ENCODE measurements around the gene ZNF669.
A peak's percentile ranks its signal among the peaks of the same experiment; 100 is the strongest.
"Not testable (repeated sequence)": the region's sequence is repeated elsewhere in the genome, so short reads cannot be mapped to it uniquely, and the experiment has no call there.

The ZNF669 gene

DNA sequence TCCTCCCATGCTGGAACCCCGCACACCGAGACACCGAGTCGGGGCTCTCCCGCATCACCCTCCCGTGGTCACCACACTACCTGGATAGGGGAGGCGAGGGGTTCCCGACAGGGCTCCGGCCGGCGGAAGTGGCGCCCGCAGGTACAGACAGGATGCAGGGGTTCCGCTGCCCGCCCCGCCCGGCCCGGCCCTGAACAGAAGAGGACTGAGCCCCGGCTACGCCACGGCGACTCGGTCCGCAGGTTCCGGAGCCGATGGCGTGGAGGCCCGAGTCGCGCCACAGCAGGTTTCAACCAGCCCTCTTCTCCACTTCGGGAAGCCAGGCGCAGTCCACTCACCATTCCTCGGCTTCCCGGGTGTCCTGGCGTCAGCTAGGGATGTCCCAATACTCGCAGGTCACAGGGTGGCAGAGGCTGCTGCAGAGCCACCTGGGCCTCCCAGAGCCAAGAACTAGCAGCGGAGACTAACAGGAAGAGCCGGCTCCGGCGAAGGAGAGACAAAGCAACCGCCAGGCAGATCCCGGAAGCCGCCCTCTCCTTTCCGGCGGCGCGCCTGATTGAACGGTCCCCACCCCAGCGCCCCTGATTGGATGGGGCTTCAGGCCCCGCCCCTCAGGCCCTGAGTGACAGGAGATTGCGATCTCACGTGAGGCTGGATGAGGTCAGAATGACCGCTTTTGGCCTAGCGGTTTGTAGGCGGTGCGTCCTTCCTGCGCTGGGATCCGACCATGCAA is at the start of gene ZNF669:
ZNF669 (minus strand) TSS at position 498 of the 733 bp plus-strand sequence; CDS start at position 341, 157 bp downstream.
- peak; percentile 92 for DNase-seq

DNA sequence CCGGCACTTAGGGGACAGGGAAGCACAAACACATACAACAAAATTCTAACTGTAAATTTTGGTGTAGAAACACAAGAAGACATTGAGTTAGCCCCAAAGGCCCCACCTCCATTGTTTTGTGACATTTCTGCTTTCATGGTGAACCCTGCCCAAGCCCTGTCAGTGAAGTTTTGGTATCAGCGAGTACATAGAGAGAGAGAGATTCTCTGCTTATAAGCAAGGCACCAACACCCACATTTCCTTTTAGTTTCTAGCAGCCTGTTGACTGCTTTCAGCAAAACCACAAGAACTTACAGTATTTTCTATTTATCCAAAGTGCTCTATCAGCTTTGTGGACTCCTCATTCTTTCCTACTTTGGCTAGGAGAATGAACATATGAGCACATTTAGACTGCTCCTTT is 43.6 kb upstream of the ZNF669 start:
- DNase-seq: no peak

DNA sequence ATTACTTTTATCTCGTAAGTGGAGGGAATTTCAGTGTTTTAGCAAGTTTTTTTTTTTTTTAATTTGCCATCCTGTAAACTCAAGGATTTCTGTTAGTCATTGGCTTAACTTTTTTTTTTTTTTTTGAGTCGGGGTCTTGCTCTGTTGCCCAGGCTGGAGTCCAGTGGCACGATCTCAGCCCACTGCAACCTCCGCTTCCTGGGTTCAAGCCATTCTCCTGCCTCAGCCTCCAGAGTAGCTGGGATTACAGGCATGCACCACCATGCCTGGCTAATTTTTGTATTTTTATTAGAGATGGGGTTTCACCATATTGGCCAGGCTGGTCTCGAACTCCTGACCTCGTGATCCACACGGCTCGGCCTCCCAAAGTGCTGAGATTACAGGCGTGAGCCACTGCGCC is 43.0 kb upstream of the ZNF669 start:
- DNase-seq: not testable (repeated sequence)

DNA sequence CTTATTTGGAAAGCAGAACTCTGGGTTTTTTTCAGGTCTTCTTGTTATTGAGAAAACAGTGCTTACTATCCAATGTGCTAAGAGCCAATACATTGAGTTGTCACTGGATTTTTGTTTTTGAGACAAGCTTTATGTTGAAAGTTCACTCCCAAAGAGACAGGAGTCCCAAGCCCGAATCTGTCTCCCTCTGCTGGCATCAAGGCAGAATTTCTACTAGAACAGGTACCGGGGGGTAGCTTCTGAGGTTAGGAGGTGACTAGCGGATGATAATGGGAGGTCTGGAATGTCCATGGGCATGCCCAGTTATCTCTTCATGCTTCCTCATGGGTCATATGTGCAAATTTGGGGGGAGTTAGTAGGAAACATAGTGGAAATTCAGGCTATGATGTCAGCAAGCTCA is 42.5 kb upstream of the ZNF669 start:
- no peak for DNase-seq

DNA sequence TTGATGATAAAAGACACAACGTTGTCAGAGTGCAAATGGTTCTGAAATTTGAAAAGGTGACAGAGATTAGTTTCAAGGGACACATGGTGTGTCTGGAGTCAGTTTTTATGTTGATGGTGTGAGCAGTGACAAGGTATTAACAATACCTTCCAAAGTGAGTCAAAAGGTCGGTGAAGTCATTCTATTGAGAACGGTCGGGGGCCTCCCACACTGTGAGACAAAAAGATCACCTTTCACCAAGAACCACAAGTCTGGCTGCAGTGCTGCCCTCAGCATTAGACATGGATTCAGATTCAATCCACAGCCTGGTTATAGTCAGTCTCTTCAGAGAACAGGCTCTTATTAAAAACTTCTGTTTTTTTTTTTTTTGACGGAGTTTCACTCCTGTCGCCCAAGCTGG is 41.1 kb upstream of the ZNF669 start:
- no peak for DNase-seq

DNA sequence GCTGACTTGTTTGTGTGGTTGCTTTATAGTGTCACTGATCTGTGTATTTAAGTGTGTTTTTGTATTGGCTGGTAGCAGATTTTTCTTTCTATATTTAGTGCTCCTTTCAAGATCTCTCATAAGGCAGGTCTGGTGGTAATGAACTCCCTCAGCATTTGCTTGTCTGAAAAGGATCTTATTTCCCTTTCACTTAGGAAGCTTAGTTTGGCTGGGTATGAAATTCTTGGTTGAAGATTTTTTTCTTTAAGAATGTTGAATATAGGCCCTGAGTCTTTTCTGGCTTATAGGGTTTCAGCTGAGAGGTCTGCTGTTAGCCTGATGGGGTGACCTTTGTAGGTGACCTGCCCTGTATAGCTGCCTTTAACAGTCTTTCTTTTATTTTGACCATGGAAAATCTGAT is 35.4 kb upstream of the ZNF669 start:
- not testable (repeated sequence) for DNase-seq

DNA sequence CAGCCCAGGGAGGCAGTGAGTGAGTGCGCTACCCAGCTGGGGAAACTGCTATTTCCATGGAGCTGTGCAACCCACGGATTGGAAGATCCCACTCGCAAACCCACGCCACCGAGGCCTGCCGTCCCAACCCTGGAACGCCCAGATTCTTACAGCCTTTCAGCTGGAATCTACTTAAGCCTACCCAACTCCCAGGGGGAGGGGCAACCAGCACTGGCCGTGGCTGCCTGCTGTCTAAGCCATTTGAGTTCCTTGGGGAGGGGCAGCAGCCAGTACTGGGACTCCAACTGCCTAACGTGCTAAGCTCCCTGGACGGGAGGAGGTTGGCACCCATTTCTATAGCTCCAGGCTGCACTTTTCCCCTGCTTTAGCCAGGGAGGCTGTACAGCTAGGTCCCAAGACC is 27.1 kb upstream of the ZNF669 start:
- no peak for DNase-seq

DNA sequence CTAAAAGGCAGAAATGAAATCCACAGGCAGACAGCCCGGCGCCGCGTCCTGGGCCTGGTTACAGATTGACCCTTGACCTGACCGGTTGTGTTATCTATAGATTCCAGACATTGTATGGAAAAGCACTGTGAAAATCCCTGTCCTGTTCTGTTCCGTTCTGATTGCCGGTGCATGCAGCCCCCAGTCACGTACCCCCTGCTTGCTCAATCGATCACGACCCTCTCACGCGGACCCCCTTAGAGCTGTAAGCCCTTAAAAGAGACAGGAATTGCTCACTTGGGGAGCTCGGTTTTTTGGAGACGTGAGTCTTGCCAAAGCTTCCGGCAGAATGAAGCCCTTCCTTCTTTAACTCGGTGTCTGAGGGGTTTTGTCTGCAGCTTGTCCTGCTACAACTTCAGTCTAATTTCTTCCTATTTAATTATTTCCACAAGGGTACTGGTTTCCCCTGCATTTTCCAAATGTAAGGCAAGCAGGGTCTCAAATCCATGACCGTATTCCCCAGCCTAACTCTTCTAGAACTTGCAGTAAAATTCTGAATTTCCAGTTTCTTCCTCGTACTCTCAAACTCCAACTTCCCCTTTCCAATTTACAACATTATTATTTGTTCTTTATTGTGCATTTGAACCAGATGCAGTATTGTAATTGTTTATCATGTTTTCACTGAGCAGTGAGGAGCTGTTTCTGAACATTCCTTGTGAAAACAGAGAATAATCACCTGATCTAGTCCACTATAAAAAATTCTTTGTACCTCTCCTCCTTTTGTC is 23.5 kb upstream of the ZNF669 start:
- DNase-seq: not testable (repeated sequence)

DNA sequence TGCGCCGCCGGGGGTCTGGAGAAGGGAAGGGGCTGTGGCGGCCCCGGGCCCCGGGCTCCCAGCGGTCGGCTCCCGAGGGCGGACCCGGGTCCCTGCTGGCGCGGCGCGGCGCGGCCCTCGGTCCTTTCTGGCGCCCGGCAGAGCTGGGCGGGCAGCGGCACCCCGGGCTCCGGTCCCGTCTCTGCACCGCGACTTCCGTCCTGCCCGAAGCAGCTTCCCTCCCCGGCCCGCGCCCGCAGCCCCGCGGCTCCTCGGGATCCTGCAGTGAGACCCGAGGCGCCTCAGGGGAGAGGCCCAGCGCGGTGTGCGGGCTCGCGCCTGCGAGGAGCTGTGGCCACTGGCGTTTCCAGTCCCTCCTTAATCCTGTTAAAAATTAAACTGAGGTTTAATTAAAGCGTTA is 22.4 kb upstream of the ZNF669 start:
- DNase-seq: not testable (repeated sequence)

DNA sequence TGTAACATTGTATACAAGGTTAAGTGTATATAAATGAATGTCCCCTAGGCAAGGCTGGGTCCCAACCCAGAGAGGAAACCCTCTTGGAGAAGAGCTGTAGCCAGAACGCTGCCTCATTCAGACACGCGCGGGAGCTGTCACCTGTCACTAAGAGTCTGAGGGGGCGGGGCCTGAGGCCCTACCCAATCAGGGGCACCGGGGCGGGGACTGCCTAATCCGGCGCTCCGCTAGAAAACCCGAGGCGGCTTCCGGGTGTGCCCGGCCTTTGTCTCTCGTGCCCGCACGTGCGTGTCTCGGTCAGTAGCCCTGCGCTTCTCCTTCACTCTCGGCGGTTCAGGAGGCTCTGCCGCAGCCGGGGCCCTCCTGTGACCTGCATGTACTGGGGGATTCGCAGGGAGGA is 22.0 kb upstream of the ZNF669 start:
- not testable (repeated sequence) for DNase-seq

DNA sequence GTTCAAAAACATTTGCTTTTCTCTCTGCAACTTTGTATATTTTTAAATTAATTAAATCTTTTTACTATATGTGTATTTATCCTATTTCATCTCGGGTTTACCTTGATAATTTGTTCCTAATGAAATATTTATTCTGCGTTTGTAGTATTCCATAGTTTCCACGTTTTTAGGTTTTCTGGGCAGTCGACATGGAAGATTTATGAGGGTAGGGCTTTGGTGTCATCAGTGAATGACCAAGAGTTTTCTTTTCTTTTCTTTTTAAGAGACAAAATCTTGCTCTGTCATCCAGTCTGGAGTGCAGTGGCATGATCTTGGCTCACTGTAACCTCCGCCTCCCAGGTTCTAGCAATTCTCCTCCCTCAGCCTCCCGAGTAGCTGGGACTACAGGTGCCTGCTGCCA is 17.2 kb upstream of the ZNF669 start:
- no peak for DNase-seq

DNA sequence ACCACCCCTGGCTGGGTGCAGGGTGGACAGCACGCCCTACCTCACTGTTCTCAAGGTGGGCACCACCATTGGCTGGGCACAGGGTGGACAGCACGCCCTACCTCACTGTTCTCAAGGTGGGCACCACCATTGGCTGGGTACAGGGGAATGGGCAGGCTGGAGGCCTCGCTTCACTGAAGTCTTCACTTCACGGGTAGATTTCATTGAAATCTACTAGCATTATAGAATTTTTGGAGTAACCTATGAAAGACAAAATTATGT is 16.2 kb upstream of the ZNF669 start:
- not testable (repeated sequence) for DNase-seq

DNA sequence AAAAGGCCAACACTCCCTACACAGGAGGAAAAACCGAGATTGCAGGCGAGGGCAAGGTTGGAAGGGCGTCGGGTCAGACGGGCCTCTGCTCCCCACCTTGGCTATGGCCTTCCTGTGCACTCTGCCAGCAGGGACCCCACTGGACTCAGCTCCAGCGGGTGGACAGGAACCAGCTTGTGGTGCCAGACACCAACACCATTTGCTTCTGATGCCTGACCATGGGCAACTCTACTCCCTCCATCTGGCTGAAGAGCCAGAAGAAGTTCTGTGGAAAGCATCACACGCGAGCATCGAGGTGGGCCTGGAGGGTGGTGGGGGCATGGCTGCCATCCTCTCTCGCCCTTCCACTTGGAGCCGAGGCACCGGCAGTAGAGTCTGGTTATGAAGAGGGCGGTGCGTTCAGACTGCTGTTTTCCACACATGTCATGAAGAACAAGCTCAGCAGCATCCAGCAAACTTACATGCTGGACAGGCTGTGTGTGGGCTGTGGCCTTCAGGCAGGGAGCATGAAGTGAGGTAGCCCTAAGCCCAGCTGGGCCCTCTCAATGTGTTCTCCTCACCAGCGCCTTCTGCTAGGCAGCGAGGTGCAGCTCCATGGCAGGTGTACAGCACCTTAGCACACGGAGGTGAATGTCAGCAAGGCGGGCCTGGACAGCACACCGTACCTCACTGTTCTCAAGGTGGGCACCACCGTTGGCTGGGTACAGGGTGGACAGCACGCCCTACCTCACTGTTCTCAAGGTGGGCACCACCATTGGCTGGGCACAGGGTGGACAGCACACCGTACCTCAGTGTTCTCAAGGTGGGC is 15.6 kb upstream of the ZNF669 start:
- DNase-seq: no peak

DNA sequence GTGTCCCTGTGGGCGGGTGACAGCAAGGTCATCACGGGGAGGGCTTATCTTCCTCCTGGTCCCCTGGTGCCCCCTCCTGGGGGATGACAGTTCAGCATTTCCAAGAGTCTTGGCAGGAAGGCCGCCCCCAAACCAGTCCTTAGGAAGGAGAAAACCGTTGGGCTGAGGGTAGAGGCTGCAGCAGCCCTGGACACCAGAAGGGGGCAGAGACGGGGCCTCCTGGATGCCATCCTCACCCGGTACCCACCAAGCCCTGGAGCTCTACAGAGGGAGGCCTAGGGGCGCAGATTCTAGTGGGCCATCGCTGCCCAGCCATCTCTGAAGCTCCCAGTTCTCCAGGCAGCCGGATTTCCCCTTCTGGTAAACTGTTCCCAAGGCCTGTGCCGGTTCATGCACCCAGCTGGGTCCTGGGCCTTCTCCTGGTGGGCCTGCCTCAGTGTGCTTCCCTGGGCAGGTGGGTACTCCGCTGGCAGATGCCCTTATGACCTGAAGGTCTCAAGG is 14.8 kb upstream of the ZNF669 start:
- DNase-seq: no peak

DNA sequence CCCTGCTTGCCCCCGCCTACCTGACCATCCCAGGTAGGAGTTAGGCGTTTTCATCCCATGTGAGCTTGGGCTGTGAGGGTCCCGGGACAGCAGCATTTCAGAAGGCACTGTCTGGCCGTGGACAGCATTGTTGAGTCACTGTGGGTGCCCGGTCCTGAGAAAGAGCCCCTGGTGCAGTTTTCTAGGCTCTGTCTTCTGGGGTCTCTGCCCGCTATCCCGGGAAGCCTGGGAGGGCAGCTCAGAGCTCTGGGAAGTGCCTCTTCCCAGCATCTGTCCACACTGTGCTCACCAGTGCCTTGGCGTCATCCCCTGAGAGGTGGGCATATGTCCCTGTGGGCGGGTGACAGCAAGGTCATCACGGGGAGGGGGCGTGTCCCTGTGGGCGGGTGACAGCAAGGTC is 11.4 kb upstream of the ZNF669 start:
- no peak for DNase-seq

DNA sequence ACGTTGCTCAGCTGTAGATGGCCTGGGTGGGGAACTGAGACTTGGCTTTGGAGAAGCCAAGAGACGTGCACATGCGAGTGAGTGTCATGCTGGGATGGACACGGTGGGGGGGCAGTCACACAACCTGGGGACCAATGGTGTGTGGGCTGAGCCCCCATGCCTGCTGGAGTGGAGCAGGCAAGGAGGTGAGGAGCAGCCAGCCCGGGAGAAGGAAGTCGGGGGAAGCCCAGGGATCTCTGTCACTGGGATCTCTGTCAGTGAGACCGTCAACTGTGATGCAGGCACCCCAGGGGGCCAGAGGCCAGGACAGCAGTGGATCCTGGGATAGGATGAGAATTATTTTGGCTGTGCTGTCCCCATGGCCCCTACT is 11.0 kb upstream of the ZNF669 start:
- no peak for DNase-seq

DNA sequence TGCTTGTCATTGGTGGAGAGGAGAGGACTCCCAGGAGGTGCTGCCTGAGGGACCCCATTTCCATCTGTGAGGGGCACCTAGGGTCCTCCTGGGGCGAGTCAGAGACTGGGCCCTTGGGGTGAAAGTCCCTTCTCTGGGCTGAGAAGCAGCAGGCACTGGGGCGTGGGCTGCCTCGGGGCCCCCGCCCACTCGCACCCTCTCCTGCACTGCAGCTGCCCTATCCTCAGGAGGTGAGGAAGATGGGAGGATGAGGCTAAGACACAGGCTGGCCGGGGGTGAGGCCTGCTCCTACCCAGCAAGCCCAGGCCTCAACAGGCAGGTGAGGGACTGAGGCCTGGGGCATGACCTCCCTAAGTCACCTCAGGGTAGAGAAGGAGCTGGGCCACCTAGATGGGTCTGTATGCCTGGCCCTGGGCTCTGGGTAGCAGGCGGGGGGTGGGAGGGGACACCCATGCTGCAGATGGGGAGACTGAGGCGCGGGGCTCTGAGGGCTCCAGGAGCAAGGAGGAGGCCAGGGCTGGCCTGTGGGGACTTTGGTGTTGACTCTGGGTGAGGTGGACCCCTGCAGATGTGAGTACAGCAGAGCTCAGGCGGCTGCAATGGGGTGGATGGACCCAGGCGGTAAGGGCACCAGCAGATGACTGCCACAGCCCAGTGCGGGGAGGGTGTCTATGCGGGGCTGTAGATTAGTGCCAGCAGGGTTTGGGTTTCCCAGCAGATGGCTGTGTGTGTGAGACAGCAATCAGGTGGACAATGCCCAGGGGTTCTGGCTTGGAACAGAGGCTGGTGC is 10.4 kb upstream of the ZNF669 start:
- DNase-seq: no peak

DNA sequence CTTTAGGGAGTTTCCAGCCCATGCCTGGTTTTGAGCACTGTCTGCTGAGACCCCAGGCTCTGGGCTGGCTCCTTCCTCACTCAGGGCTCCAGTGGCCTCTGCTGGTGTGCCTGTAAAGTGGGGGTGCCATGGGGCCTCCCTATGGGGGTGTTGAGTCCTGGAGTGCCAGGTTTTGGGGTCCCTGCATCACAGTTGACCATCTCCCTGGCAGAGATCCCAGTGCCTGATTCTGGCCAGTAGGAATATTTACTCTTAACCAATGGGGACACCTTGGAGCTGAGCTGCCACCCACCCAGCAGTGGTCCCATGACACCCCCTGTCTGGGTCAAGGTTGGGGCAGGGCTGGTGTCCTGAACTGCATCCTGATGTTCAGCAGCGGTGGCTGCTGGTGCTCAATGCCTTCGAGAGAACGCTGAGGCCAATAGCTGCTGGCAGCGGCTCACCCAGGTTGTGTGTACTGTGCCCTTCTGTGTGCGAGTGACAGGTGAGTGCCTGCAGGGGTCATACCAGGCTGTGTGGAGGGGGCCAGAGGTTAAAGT is 9.6 kb upstream of the ZNF669 start:
- no peak for DNase-seq

DNA sequence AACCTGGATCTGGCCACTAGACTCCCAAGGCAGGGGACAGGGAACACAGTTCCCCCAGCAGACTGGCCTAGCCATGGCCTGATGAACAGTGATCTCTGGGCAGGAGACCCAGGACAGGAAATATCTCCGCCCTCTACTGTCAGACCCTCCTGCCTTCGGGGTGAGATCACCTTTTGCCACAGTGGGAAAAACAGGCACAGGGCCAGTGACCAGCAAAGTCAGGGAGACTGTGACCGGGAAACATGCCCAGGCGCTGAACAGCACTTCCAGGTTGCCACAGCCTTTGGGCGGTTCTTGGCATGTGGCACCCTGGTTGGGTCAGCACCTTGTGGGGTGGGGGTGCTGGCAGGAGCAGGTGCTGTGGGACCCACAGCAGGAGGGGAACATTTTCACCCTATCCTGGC is 8.9 kb upstream of the ZNF669 start:
- DNase-seq: no peak

DNA sequence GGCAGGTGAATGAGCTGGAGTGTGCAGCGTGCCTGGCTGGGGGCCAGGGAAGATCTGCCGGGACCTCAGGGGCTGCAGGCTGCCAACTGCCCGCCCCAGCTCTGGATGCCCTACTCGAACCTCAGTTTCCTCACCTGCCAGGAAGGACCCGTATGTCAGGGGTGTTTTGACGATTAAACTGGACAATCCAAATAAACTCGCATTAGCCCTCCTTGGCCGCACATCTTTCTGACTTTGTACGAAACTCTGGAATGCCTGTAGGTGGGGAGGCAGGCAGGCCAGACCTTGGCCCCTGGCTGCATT is 8.3 kb upstream of the ZNF669 start:
- DNase-seq: no peak

DNA sequence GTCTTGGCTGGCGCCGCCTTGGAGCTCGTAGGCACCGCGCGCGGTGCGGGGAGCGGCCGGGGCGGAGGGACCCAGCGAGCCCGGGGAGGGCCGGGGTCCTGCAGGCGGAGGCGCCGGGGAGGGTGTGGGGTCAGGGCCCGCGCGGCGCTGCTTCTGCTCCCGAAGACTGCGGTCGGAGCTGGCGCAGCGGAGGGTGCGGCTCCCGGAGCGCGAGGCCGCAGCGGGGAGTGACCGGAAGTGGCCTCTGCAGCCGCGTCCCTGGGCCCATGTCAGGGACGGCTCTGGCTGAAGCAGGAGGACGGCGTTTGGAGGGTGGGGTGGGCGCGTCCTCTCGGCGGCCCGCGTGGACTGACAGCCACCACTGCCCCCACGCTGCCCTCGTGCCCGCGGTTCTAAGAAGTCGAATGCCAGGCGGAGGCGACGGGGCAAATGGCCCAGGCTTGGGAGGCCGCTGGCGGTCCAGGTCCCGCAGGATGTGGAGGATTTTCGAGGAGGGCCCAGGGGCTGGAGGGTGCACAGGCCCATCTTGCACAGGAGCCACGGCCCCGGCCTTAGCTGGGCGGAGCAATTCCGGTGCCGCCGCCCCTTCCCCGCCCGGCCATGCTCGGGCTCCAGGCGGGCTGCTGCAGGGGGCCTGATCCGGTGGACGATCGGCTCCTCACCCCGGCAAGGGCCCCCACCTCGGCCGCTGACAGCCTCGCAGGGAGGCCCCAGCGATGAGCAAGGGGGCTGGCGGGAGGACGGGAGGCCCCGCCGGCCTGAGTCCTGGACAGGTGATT is 7.7 kb upstream of the ZNF669 start:
- no peak for DNase-seq

DNA sequence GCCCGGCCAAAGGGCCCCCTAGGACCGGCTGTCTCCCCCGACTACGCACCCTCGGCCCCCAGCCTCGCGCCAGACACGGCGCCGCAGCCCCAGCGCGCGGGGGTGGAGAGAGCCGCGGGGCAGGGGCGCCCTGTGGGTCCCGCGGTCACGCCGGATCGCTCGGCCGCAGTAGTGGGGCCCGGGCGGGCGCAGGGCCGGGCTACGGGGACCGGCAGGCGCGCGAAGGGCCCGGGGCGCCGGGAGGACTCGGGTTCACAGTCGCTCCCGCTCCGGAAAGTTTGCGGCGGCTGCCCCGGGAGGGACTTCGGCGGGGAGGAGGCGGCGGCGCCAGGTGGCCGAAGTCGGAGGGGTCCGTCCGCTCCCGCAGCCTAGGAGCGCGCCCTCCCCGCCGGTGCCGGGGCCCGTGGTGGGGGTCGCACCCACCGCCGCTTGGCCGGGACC is 7.1 kb upstream of the ZNF669 start:
- no peak for DNase-seq
